Amniotic epithelial cell (primary cell): ENCODE results near the gene APMAP.
"Not testable (repeated sequence)": the region's sequence is repeated elsewhere in the genome, so short reads cannot be mapped to it uniquely, and the experiment has no call there.

Experiments used
- DNase-seq: peaks from one replicate; pipeline ENCODE4 v3.0.0-alpha.2; 2010; ENCODE audit warnings: low read depth

APMAP gene

GRCh38 chr20:25006431-25007167, 14.0 kb upstream of the APMAP start:
- DNase-seq: no peak

GRCh38 chr20:25005661-25006060, 13.1 kb upstream of the APMAP start:
- no peak for DNase-seq

GRCh38 chr20:25005220-25005619, 12.7 kb upstream of the APMAP start:
- DNase-seq: no peak

GRCh38 chr20:25003002-25003401, 10.5 kb upstream of the APMAP start:
- no peak for DNase-seq

- DNase-seq: not testable (repeated sequence)
Observed at GRCh38 chr20:25001323-25001722, 8.8 kb upstream of the APMAP start.

GRCh38 chr20:25000268-25000801, 7.8 kb upstream of the APMAP start:
- DNase-seq: peak; percentile 90

- no peak for DNase-seq
Observed at GRCh38 chr20:24999568-24999967, 7.0 kb upstream of the APMAP start.

- peak; percentile 46 for DNase-seq
Observed at GRCh38 chr20:24998631-24999445, 6.3 kb upstream of the APMAP start.

- no peak for DNase-seq
Observed at GRCh38 chr20:24998121-24998520, 5.6 kb upstream of the APMAP start.

- DNase-seq: no peak
Observed at GRCh38 chr20:24996449-24997377, 4.2 kb upstream of the APMAP start.

- peak; percentile 22 for DNase-seq
Observed at GRCh38 chr20:24995741-24996448, 3.3 kb upstream of the APMAP start.

GRCh38 chr20:24994470-24995368, 2.2 kb upstream of the APMAP start:
- peak; percentile 60 for DNase-seq

- no peak for DNase-seq
Observed at GRCh38 chr20:24994186-24994465, 1.6 kb upstream of the APMAP start.

- DNase-seq: peak; percentile 39
Observed at GRCh38 chr20:24993337-24994185, 1.0 kb upstream of the APMAP start.

- DNase-seq: peak; percentile 7
Observed at GRCh38 chr20:24991897-24992486, 559 bp downstream of the APMAP start.

- no peak for DNase-seq
Observed at GRCh38 chr20:24990810-24991252, 1.7 kb downstream of the APMAP start.

- peak; percentile 11 for DNase-seq
Observed at GRCh38 chr20:24989162-24989561, 3.4 kb downstream of the APMAP start.

GRCh38 chr20:24987873-24988835, 4.4 kb downstream of the APMAP start:
- no peak for DNase-seq
